ENCODE data around the gene SERINC5.

GRCh38 chr5:80187421-80188090, 68.3 kb downstream of the SERINC5 start:
- TF ChIP-seq SP1 (IDR thresholded peaks at IDR 0.05) (no peak), HDGF (IDR thresholded peaks at IDR 0.05; ENCODE audit: borderline replicate concordance) (no peak), SUZ12 (IDR thresholded peaks at IDR 0.05) (no peak), BHLHE40 (IDR thresholded peaks at IDR 0.05; ENCODE audit: borderline replicate concordance) (no peak), FOXK2 (IDR thresholded peaks at IDR 0.05) (no peak)

Data from HEK293T (cell line).